GM19023 (cell line): ENCODE measurements around the gene TUT4.

ENCODE experiments used
- ATAC-seq: cut with Tn5 transposase; IDR thresholded peaks from one replicate; pipeline ENCODE4 v1.9.1; 2021; ENCODE audit warnings: mild to moderate bottlenecking, moderate library complexity; ENCODE audit not compliant: unreplicated experiment

Gene TUT4

DNA sequence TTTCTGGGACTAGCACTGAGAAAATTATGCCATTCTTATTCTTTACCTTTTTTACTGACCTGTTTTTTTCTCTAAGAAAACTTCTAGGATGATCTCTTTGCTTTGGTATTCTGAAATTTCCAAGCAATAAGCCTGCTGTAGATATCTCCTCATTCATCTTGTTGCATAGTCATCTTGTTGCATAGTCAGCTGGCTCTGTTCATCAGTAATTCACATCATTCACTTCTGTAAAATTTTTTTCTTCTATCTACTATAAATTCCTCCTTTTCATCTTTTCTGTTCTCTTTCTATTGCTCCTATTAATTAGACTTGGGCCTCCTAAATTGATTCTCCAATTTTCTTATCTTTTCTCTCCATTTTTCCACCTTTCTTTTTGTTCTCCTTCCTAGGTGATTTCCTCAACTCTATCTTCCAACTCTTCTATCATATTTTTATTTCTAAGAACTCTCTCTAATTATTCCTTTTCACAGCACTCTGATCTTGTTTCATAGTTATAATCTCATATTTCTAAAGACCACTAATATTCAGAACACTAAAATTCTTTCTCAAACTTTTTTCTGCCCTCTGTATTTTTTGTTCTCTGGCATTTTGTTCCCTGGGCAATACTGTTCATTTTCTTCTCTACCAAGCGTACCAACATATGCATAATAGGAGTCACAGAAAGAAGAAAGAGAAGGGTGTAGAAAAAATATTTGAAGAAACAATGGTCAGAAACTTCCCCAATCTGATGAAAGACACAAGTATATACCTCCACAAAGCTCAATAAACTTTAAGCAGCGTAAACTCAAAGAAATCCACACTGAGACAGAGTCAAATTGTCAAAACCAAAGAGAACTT, 17.7 kb downstream of the TUT4 start:
- ATAC-seq: no peak

DNA sequence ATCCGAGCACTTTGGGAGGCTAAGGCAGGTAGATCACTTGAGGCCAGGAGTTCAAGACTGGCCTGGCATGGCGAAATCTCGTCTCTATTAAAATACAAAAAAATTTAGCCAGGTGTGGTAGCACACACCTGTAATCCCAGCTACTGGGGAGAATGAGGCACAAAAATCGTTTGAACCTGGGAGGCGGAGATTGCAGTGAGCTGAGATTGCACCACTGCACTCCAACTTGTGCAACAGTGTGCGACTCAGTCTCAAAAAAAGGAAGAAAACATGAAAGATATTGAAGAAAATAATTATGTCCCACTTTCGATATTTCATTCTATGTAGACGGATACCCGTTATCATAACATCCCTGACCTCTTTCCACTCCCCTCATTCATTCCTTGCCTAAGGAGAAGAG, 19.2 kb downstream of the TUT4 start:
- ATAC-seq: no peak

DNA sequence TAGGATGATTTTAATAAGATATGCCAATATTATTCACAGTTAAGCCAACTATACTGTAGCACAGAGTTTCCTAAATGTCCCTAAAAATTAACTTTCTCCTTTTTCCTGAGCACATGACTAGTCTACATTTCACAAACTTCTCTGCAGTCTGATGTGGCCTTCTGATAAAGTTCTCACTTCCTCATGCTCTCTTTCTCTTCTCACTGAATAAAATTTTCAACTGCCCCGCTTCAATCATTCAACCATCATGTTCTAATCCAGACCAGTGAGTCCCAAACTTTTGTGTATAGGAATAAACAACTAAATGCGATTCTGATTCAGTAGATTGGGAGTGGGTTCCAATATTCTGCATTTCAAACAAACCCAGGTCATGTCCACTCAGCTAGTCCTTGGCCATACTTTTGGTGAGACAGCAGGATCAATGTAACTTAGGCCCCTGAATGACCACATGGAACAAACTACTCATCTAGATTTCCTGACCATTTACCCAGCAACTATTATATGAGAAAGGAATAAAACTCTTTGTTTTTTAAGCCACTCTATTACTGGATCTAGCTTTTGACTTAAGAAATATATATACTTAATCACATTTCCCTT, 20.1 kb downstream of the TUT4 start:
- no peak for ATAC-seq

DNA sequence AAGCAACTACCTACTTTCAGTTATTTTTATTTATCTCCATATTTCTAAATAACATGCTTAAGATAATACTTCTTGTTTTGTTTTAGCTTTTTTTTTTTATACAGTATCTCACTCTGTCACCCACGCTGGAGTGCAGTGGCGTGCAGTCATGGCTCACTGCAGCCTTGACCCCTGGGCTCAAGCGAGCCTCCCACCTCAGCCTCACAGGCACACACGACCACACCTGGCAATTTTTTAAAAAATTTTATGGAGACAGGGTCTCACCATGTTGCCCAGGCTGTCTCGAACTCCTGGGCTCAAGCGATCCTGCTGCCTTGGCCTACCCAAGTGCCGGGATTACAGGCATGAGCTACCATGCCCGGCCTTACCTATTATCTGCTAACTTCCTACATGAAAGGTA, 20.6 kb downstream of the TUT4 start:
- ATAC-seq: no peak

DNA sequence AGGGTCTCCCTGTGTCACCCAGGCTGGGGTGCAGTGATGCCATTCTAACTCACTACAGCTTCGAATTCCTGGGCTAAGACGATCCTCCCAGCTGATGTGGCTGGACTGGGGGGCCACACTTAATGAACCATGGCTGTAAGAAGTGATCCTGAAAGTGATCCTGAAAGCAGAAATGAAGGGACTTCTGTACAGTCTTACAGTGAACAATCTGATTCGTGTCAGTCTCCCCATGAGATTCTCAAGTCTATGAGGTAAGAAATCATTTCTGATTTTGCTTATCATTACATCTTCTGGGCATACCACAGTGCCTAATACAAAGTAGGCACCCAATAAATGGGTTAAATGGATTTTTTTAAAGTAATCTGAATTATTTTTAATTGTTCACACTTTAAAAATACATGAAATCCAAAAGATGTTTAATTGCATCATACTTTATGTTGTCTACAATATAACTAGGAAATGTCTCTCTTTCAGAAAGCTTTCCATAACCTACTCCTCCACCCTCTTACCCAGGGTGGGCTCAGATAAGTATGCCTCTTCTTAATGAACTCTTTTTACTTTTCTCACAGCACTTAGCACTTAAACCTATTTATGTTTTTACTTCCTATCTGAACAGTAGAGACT, 21.5 kb downstream of the TUT4 start:
- ATAC-seq: no peak

DNA sequence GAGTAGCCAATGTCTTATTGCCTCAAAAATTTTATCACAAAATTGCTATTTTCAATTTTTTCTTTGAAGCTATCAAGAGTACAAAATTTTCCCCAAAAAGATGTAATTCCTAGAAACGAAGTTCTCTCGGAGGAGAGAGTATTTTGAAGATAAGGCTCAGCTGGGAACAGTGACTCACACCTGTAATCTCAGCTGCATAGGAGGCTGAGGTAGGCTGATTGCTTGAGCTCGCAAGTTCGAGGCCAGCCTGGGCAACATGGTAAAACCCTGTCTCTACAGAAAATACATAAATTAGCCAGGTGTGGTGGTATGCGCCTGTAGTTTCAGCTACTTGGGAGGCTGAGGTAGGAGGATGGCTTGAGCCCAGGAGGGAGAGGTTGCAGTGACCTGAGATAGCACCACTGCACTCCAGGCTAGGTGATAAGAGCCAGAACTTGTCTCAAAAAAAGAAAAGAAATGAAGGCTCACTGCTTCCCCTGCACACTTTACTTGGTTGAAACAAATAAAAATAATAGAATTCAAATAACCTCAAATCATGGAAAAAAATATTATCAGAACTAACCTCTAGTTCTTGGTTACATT, 22.2 kb downstream of the TUT4 start:
- ATAC-seq: no peak

DNA sequence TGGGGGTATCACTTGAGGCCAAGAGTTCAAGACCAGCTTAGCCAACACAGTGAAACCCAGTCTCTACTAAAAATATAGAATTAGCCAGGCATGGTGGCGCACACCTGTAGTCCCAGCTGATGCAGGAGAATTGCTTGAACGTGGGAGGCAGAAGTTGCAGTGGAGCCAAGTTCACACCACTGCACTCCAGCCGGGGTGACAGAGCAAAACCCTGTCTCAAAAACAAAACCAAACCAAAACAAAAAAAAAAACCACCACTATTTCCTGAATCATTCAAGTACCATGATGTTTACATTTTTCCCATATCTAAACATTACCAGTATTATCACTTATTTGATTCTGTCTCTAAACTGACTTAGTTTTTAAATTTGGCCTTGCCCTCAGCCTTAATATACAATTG, 29.5 kb downstream of the TUT4 start:
- ATAC-seq: no peak

DNA sequence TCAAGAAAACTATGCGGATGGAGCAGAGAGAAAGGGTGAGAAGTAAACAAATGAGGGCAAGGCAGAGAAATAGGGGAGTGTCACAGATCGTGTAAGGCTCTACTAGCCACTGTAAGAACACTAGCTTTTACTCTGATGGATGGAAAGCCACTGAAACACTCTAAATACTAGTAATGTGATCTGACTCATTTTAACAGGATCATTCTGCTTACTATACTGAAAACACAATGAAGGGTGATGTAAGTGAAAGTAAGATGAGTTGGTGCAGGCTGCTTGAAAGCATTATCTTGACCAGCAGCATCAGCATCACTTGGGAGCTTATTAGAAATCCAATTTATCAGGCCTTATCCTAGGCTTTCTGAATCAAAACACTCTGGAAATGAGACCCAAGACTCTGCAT, 32.7 kb downstream of the TUT4 start:
- ATAC-seq: no peak

DNA sequence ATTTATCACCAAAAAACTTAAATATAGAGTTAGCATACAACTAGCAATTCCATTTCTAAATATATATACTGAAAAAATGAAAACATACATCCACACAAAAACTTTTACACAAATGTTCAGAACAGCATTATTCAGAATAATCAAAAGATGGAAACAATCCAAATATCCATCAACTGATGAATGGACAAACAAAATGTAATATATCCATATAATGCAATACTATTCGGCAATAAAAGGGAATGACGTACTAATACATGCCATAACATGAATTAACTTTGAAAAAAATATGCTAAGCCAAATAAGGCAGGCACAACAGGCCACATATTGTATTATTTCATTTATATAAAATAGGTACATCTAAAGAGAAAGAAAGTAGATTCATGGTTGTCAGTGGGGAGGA, 33.9 kb downstream of the TUT4 start:
- ATAC-seq: no peak

DNA sequence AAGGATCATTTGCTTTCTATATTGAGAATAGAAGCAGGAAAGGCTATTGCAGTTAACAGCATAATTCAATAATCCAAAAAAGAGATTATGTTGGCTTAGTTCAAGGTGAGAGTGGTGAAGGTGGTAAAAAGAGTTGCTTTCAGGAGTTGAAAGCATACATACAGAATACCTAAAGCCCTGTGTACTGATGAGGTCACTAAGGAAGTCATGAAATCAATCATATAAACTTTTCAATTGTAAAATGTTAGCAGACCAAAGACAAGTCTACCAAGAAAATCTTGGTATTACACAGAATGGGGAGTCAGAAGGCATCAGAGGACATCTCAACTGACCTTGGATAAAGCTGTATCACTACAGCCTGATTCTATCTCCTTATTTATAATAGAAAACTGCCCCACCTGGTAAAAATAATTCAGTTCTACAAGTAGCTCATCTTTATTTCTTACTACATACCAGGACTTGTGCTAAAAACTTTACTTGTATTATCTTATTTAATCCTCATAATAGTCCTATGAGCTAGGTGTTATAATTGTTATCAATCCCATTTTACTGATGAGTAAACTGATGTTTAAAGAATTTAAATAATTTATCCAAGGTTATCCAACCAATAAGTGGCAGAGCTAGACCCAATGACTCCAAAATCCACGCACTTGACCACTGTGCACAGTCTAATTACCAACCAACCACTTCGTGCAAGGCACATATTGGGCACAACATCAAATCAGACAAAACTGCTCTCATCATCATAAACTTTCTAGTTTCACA, 40.9 kb downstream of the TUT4 start:
- ATAC-seq: no peak

DNA sequence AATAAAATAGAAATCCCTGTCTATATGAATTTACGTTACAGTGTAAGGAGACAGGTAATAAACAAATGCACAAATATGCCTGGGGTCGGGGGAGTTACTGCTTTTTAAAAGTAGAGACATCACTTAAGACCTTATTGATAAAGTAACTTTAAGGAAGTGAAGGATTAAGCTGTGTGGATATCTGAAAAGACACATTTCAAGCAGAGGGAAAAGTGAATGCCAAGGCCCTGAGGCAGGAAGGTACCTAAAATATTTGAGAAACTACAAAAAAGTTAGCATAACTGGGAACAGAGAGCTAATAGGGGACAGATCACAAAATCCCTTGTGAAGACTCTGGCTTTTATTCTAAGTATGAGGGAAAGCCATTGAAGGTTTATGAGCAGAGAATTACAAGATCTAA, 41.5 kb downstream of the TUT4 start:
- ATAC-seq: no peak

DNA sequence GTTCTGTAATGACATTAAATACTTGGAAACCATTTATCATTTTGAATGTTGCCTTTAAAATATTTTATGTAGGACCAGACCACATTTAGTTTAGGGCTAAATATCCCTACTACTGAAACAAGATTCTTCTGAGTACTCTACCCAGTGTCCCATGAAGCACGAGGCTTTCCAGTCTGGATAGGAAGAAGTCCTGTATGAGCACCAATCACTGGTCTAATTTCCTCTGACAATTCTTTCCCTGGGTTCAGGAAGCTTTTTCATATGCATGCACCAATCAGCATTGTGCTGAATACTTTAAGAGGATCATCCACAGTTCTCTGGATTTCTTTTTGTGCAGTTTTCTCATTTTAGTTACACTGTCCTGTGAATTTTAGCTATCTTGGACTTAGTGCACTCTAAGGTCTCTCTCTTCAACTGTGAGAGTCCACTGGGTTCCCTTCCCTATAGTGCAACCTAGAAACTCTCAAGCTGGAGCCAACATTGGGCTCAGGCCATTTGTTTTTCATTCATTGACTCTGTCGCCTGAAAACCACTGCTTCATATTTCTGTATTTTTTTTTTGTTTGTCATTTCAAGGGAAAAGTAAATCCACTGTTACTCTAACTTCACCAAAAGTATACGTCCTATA, 45.9 kb downstream of the TUT4 start:
- no peak for ATAC-seq

DNA sequence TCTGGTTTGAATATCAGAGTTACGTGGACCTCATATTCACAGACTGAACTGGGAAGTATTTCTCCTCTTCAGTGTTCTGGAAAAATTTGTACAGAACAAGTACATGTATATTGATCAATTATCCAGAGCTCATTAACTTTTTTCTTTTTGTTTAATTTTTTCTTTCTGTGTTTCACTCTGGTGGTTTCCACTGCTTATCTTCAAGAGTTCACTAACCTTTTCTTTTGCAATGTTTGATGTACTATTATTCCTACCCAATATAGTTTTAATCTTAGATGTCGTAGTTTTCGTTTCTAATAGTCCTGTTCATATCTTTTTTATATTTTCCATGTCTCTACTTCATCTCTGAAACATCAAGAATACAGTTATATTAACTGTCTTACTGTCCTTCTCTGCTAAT, 46.5 kb downstream of the TUT4 start:
- ATAC-seq: no peak

DNA sequence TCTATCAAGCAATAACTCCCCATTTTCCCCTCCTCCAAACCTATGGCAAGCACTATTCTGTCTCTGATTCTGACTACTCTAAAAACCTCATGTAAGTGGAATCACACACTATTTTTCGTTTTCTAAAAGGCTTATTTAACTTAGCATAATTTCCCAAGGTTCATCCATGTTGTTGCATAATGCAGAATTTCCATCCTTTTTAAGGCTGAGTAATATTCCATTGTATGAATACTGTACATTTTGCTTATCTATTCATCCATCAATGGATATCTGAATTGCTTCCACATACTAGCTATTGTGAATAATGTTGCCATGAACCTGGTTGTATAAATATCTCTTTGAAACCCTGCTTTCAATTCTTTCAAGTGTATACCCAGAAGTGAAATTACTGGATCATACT, 48.2 kb downstream of the TUT4 start:
- no peak for ATAC-seq

DNA sequence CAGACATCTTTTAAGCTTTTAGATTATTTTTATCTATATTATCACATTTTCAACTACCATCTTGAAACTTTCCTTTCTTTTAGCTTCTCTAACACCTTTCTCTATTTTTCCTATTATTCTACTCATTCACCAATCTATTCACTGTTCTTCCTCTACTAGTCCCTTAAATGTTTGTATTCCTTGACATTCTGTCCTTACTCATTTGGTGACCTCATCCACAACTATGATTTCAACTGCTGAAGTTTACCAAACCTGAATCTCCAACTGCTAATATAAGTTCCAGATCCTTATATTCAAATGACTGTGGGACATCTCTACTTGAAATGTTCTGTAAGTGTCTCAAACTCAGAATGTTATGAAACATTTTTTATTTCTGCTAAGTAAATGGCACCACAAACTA, 49.2 kb downstream of the TUT4 start:
- ATAC-seq: no peak

DNA sequence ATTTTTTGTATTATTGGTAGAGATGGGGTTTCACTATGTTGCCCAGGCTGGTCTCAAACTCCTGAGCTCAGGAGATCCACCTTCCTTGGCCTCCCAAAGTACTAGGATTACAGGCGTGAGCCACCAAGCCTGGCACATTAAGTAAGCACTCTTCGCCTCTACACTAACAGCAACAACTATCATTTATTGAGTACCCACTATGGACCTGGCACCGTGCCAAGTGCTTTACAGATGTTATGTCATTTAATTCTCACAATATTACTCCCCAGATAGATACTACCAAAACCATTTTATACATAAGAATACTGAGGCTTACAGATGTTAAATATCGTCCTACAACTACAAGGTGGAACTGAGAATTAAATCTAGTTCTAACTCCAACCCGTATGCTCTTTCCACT, 50.1 kb downstream of the TUT4 start:
- ATAC-seq: no peak

DNA sequence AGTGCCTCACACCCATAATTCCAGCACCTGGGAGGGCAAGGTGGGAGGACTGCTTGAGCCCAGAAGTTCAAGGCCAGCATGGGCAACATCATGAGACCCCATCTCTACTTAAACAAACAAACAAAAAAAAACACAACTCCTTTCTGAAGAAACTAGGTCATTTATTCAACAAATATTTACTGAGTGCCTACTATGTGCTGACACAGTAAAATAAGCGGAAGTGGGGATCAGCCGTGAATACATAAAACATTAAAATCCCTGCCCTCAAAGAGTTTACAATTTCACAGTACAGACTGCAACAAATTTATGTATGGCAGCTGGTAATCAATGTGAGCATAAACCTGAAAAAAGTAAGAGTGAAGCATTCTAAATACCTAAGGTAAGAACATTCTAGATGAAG, 65.3 kb downstream of the TUT4 start:
- no peak for ATAC-seq

DNA sequence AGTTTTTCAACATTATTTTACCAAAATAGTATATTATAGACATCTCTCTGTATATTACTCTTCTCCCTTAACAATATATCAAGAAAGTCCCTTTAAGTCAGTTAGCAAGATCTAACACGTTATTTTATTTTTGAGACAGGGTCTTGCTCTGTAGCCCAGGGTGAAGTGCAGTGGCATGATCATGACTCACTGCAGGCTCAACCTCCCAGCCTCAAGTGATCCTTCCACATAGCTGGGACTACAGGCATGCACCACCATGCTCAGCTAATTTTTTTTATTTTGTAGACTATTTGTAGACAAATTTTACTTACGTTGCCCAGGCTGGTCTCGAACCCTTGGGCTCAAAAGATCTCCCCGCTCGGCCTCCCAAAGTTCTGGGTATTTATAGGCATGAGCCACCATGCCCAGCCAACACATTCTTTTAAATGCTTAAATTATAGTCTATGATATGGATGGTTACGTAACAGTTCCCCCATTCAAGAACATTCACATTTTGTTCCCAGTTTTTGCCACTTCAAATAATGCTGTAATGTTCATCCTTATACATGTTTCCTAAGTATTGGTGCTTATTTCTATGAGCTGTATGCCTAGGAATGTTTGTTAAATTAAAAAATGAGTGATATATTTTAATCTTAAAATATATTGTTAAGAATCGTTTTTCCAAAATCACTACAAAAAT, 70.4 kb downstream of the TUT4 start:
- ATAC-seq: no peak

DNA sequence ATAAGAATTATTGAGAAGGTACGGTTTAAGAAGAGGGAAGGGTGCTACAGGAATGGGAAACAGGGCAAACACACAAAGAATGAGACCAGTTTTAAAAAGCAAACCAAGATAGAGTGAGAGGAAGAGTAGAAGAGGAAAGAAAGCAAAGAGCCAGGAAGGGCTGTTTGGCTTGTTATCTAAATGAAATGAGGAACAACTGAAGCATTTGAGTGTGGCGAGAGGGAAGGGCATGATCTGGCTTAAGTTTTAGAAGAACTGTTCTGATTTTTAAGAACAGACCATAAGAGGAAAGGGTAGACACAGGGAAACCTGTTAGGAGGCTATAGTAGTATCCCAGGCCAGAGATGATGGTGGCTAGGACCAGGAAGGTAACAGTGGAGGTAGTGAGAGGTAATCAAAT, 73.8 kb downstream of the TUT4 start:
- no peak for ATAC-seq

DNA sequence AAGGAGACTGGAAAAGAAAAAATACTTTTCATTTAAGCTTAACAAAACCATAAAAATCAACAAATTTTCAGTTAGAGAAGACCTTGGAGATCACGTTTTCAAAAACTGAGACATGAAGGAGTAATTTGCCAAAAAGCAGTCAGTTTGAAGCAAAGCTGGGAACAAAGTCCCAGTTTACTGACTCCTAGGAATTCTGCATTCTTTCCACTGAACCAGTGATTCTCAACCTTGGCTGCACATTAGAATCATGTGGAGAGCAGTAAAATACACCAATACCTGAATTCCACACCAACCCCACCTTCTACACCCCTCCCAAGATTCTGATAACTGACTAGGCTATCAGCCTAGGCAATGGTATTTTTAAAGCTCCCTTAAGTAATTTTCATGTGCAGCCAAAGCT, 75.0 kb downstream of the TUT4 start:
- ATAC-seq: no peak
